ENCODE data around the gene TSC2.

TSC2 gene

GRCh38 chr16:2093793-2094192, 46.0 kb downstream of the TSC2 start:
- Histone ChIP-seq H3K79me2 (ENCODE audit: insufficient read depth, low read length) (no peaks in the 10 kb centered on the region), H3K9me2 (ENCODE audit: low read depth, low read length) (no peaks in the 10 kb centered on the region), H3K9me3 (ENCODE audit: low read length) (no peaks in the 10 kb centered on the region), H3K4me1 (ENCODE audit: insufficient read depth, low read length, severe bottlenecking) (peaks cover 6% of the 10 kb centered on the region), H3K36me3 (ENCODE audit: insufficient read depth, low read length) (peaks cover 9% of the 10 kb centered on the region; the same call in 1 of the 2 replicates), H3K4me3 (ENCODE audit: low read depth, low read length, poor library complexity, severe bottlenecking) (no peak overlapping the region), H3F3A (ENCODE audit: insufficient read depth, low read length) (no peaks in the 10 kb centered on the region; the same call in 1 of the 2 replicates), H4K20me1 (ENCODE audit: insufficient read depth, low read length) (no peaks in the 10 kb centered on the region), H3K4me2 (ENCODE audit: low read length) (no peak overlapping the region), H2AFZ (ENCODE audit: low read length) (no peak overlapping the region), H3K9ac (ENCODE audit: low read length) (no peak overlapping the region), H3K27ac (ENCODE audit: low read depth, low read length, poor library complexity, severe bottlenecking) (no peak overlapping the region), H3K27me3 (ENCODE audit: insufficient read depth, low read length) (no peaks in the 10 kb centered on the region)
- TF ChIP-seq EZH2 (IDR thresholded peaks at IDR 0.05; ENCODE audit: borderline replicate concordance, low read length) (no peak), CTCF (IDR thresholded peaks at IDR 0.05; ENCODE audit: low read length) (no peak)

GRCh38 chr16:2095315-2095853, 47.6 kb downstream of the TSC2 start:
- H3K79me2 ChIP-seq (ENCODE audit: insufficient read depth, low read length) = no peaks in the 10 kb centered on the region
- H3K9me2 ChIP-seq (ENCODE audit: low read depth, low read length) = no peaks in the 10 kb centered on the region
- no peaks in the 10 kb centered on the region for H3K9me3 ChIP-seq (ENCODE audit: low read length)
- H3K36me3 ChIP-seq (ENCODE audit: insufficient read depth, low read length) = no peaks in the 10 kb centered on the region
- H3K4me3 ChIP-seq (ENCODE audit: low read depth, low read length, poor library complexity, severe bottlenecking) = no peak overlapping the region
- H3K27me3 ChIP-seq (ENCODE audit: insufficient read depth, low read length) = no peaks in the 10 kb centered on the region
- H3K4me2 ChIP-seq (ENCODE audit: low read length) = no peak overlapping the region
- no peak overlapping the region for H2AFZ ChIP-seq (ENCODE audit: low read length)
- no peak overlapping the region for H3K9ac ChIP-seq (ENCODE audit: low read length)
- H3F3A ChIP-seq (ENCODE audit: insufficient read depth, low read length) = no peaks in the 10 kb centered on the region; the same call in 1 of the 2 replicates
- TF ChIP-seq CTCF (IDR thresholded peaks at IDR 0.05; ENCODE audit: low read length) = no peak
- TF ChIP-seq EZH2 (IDR thresholded peaks at IDR 0.05; ENCODE audit: borderline replicate concordance, low read length) = no peak
- H4K20me1 ChIP-seq (ENCODE audit: insufficient read depth, low read length) = no peaks in the 10 kb centered on the region
- peaks cover 5% of the 10 kb centered on the region for H3K4me1 ChIP-seq (ENCODE audit: insufficient read depth, low read length, severe bottlenecking)
- no peak overlapping the region for H3K27ac ChIP-seq (ENCODE audit: low read depth, low read length, poor library complexity, severe bottlenecking)

- Histone ChIP-seq H3K4me1 (ENCODE audit: insufficient read depth, low read length, severe bottlenecking) (no peaks in the 10 kb centered on the region), H3K4me3 (ENCODE audit: low read depth, low read length, poor library complexity, severe bottlenecking) (no peak overlapping the region), H3K9me2 (ENCODE audit: low read depth, low read length) (no peaks in the 10 kb centered on the region), H3K79me2 (ENCODE audit: insufficient read depth, low read length) (no peaks in the 10 kb centered on the region), H3K9me3 (ENCODE audit: low read length) (no peaks in the 10 kb centered on the region), H4K20me1 (ENCODE audit: insufficient read depth, low read length) (no peaks in the 10 kb centered on the region), H3K27ac (ENCODE audit: low read depth, low read length, poor library complexity, severe bottlenecking) (no peak overlapping the region), H3K27me3 (ENCODE audit: insufficient read depth, low read length) (no peaks in the 10 kb centered on the region), H3F3A (ENCODE audit: insufficient read depth, low read length) (no peaks in the 10 kb centered on the region; the same call in 1 of the 2 replicates), H3K4me2 (ENCODE audit: low read length) (no peak overlapping the region), H2AFZ (ENCODE audit: low read length) (no peak overlapping the region), H3K36me3 (ENCODE audit: insufficient read depth, low read length) (no peaks in the 10 kb centered on the region), H3K9ac (ENCODE audit: low read length) (no peak overlapping the region)
- TF ChIP-seq CTCF (IDR thresholded peaks at IDR 0.05; ENCODE audit: low read length) (no peak), EZH2 (IDR thresholded peaks at IDR 0.05; ENCODE audit: borderline replicate concordance, low read length) (no peak)
Measured at GRCh38 chr16:2095918-2096582, 48.3 kb downstream of the TSC2 start.
